ENCODE measurements around the gene BAZ1A.

The BAZ1A gene

DNA sequence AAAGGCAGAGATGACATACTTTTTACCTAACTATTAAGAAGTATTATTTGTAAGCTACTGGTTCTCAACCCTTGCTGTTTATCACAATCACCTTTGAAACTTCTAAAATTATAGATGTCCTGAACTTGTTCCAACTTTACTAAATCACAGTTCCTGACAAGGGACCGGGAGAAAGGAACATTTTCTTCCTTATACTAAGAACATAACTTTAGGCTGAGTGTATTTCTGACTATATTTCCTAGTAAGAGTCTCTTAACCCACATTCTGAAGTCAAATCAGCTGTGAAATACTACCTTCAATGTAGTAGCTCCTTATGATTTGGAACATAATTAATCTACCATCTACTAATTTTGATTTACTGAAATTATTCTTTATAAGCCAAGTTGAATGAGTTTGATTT, 80.2 kb downstream of the BAZ1A start:
- no peak for DNase-seq (ENCODE audit: low read depth in 1 of 2, low spot score in 1 of 2)
- in situ Hi-C loops (cut with HindIII; ENCODE audit: low pct_unique_long_range_greater_than_20kb, low sequenced_read_pairs) = no loop called here
- TF ChIP-seq JUND (IDR thresholded peaks at IDR 0.05; ENCODE audit: low read depth) = no peak

DNA sequence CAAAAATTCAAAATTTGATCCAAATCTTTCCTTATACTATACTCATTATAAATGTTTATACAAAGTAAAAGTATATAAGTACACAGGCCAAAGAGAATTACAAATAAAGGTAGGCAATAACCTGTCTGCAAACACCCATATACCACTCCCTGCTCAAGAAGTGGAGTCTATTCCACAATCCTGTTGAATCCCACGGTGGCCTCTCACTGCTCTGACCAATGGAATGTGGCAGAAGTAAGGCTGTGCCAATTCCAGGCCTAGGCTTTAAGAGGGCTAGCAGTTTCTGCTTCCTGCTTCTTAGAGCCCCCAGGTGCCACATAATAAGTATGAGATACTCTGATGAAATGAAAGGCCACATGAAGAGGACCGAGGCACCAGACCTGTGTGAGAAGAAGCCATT, 80.9 kb downstream of the BAZ1A start:
- in situ Hi-C loops (cut with HindIII; ENCODE audit: low pct_unique_long_range_greater_than_20kb, low sequenced_read_pairs) = no loop called here
- TF ChIP-seq JUND (IDR thresholded peaks at IDR 0.05; ENCODE audit: low read depth) = no peak
- no peak for DNase-seq (ENCODE audit: low read depth in 1 of 2, low spot score in 1 of 2)

DNA sequence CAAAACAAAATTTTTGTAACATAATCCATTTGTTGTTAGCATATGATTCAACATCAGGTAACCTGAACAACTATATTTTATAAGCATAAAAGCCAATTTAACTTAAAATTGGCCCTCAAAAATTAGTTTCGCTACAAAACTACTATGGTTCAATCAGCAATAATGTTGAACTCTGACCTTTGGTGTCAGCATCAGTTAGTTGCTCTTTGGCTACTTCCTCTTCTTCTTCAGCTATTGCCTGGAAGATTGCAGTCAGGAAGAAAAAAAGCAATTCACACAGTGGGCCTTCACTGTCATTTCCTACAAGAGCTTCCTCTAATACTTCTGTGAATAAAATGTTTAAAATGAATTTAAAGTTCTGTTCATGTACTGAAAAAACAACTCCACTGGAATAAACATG, 82.6 kb downstream of the BAZ1A start:
- no peak for TF ChIP-seq JUND (IDR thresholded peaks at IDR 0.05; ENCODE audit: low read depth)
- DNase-seq (ENCODE audit: low read depth in 1 of 2, low spot score in 1 of 2) = no peak
- in situ Hi-C loops (cut with HindIII; ENCODE audit: low pct_unique_long_range_greater_than_20kb, low sequenced_read_pairs) = no loop called here

- no peak for TF ChIP-seq JUND (IDR thresholded peaks at IDR 0.05; ENCODE audit: low read depth)
- in situ Hi-C loops (cut with HindIII; ENCODE audit: low pct_unique_long_range_greater_than_20kb, low sequenced_read_pairs) = no loop called here
- DNase-seq (ENCODE audit: low read depth in 1 of 2, low spot score in 1 of 2) = no peak
Observed at GRCh38 chr14:34785223-34786006, 89.7 kb downstream of the BAZ1A start.

DNA sequence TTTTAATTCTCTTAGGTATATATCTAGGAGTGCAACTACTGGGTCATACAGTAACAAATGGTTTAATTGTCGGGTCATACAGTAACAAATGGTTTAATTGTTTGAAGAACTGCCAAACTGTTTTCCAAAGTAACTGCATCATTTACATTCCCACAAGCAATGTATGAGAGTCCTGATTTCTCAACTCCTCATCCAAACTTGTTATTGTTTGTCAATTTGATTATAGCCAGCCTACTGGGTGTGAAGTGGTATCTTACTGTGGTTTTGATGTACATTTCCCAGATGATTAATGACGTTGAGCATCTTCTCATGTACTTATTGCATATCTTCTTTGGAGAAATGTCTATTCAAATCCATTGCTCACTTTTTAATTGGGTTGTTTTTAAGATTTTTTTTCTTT, 93.1 kb downstream of the BAZ1A start:
- in situ Hi-C loops (cut with HindIII; ENCODE audit: low pct_unique_long_range_greater_than_20kb, low sequenced_read_pairs) = no loop called here
- DNase-seq (ENCODE audit: low read depth in 1 of 2, low spot score in 1 of 2) = no peak
- no peak for TF ChIP-seq JUND (IDR thresholded peaks at IDR 0.05; ENCODE audit: low read depth)

DNA sequence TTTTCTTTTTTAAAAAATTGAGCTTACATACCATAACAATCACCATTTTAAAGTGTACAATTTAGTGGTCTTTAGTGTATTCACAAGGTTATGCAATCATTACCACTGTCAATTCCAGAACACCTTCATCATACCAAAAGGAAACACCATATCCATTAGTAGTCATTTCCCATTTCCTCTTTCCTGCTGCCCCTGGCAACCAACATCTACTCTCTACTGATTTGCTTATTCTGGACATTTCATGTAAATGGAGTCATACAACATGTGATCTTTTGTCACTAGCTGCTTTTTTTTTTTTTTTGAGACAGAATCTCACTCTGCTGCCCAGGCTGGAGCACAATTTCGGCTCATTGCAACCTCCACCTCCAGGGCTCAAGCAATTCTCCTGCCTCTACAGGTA, 93.9 kb downstream of the BAZ1A start:
- no peak for TF ChIP-seq JUND (IDR thresholded peaks at IDR 0.05; ENCODE audit: low read depth)
- in situ Hi-C loops (cut with HindIII; ENCODE audit: low pct_unique_long_range_greater_than_20kb, low sequenced_read_pairs) = no loop called here
- DNase-seq (ENCODE audit: low read depth in 1 of 2, low spot score in 1 of 2) = no peak

- in situ Hi-C loops (cut with HindIII; ENCODE audit: low pct_unique_long_range_greater_than_20kb, low sequenced_read_pairs) = no loop called here
- no peak for TF ChIP-seq JUND (IDR thresholded peaks at IDR 0.05; ENCODE audit: low read depth)
- no peak for DNase-seq (ENCODE audit: low read depth in 1 of 2, low spot score in 1 of 2)
Observed at GRCh38 chr14:34780646-34781045, 94.5 kb downstream of the BAZ1A start.

DNA sequence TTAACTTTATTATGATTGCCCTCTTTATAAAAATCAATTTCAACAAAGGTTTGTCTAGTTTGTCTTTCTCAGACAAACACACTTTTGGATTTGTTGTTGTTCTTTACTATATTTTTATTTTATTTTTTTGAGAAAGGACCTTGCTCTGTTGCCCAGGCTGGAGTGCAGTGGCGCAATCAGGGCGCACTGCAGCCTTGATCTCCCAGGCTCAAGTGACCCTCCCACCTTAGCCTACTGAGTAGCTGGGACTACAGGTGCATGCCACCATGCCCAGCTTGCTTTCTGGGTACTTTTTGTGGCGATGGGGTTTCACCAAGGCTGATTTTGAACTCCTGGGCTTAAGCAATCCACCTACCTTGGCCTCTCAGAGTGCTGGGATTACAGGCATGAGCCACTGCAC, 96.4 kb downstream of the BAZ1A start:
- DNase-seq (ENCODE audit: low read depth in 1 of 2, low spot score in 1 of 2) = no peak
- no peak for TF ChIP-seq JUND (IDR thresholded peaks at IDR 0.05; ENCODE audit: low read depth)
- in situ Hi-C loops (cut with HindIII; ENCODE audit: low pct_unique_long_range_greater_than_20kb, low sequenced_read_pairs) = no loop called here

DNA sequence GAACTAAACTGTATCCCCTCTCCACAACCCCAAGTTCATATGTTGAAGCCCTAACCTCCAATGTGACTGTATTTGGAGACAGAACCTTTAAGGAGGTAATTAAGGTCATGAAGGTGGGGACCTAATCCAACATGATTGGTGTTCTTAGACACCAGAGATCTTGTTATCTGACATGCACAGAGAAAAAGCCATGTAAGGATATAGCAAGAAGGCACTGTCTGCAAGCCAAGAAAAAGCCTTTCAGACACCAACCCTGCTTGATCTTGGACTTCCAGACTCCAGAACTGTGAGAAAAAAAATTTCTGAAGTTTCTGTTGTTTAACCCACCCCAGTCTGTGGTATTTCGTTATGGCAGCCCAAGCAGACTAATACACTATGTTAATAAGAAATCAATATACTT, 98.5 kb downstream of the BAZ1A start:
- DNase-seq (ENCODE audit: low read depth in 1 of 2, low spot score in 1 of 2) = no peak
- in situ Hi-C loops (cut with HindIII; ENCODE audit: low pct_unique_long_range_greater_than_20kb, low sequenced_read_pairs) = no loop called here
- no peak for TF ChIP-seq JUND (IDR thresholded peaks at IDR 0.05; ENCODE audit: low read depth)

GRCh38 chr14:34775922-34776321, 99.2 kb downstream of the BAZ1A start:
- TF ChIP-seq JUND (IDR thresholded peaks at IDR 0.05; ENCODE audit: low read depth) = no peak
- in situ Hi-C loops (cut with HindIII; ENCODE audit: low pct_unique_long_range_greater_than_20kb, low sequenced_read_pairs) = no loop called here
- DNase-seq (ENCODE audit: low read depth in 1 of 2, low spot score in 1 of 2) = no peak

DNA sequence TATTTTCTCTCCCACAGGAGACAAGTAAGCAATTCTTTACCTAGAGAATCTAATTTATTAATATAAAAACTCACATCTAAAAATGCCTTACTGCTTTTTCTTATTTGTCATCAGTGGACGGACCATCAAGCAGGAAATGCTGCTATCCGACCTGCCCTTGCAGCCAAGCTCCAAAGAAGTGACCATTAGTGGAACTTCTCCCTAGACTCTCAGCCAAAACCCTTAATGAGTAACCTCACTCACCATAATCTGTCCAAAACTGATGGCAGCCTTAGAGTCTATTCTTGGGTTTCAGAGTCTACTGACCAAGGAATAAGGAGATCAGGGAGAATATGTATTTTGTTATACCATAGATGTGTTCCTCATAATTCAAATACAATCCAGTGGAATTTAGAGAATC, 99.8 kb downstream of the BAZ1A start:
- no peak for DNase-seq (ENCODE audit: low read depth in 1 of 2, low spot score in 1 of 2)
- TF ChIP-seq JUND (IDR thresholded peaks at IDR 0.05; ENCODE audit: low read depth) = no peak
- in situ Hi-C loops (cut with HindIII; ENCODE audit: low pct_unique_long_range_greater_than_20kb, low sequenced_read_pairs) = no loop called here

GRCh38 chr14:34770901-34771300, 104.3 kb downstream of the BAZ1A start:
- no peak for TF ChIP-seq JUND (IDR thresholded peaks at IDR 0.05; ENCODE audit: low read depth)
- no peak for DNase-seq (ENCODE audit: low read depth in 1 of 2, low spot score in 1 of 2)
- in situ Hi-C loops (cut with HindIII; ENCODE audit: low pct_unique_long_range_greater_than_20kb, low sequenced_read_pairs) = no loop called here

DNA sequence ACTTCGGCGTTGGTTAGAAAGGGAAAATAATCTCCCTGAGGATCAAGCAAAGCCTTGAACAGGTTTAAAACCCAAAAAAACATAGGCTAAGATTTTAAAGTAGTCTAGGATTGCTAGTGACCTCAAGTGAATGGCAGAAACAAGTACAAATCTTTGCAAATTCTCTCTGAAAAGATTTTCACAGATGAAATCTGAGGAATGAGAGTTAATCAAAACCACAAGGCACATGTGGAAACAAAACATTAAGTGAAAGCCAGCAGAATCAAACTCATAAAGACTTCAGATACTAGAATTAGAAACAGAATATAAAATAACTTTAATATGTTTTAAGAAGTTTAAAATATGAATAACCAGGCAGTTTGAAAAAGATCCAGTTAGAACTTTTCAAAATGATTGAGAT, 108.6 kb downstream of the BAZ1A start:
- no peak for TF ChIP-seq JUND (IDR thresholded peaks at IDR 0.05; ENCODE audit: low read depth)
- DNase-seq (ENCODE audit: low read depth in 1 of 2, low spot score in 1 of 2) = no peak
- in situ Hi-C loops (cut with HindIII; ENCODE audit: low pct_unique_long_range_greater_than_20kb, low sequenced_read_pairs) = no loop called here

GRCh38 chr14:34766060-34766459, 109.1 kb downstream of the BAZ1A start:
- in situ Hi-C loops (cut with HindIII; ENCODE audit: low pct_unique_long_range_greater_than_20kb, low sequenced_read_pairs) = no loop called here
- no peak for TF ChIP-seq JUND (IDR thresholded peaks at IDR 0.05; ENCODE audit: low read depth)

More at GRCh38 chr14:34766060-34766459, 109.1 kb downstream of the BAZ1A start:
- no peak for DNase-seq (ENCODE audit: low read depth in 1 of 2, low spot score in 1 of 2)

Data from T47D (cell line).